Choroid plexus epithelial cell (primary cell): ENCODE measurements around the gene DET1.
A peak's percentile ranks its signal among the peaks of the same experiment; 100 is the strongest.

Experiments used
- DNase-seq: peaks from one replicate; pipeline ENCODE4 v3.0.0-alpha.2; 2010; ENCODE audit warnings: low read depth
- H3K4me3 ChIP-seq: 2 replicates; pipeline ENCODE4 v1.5.1; 2011; ENCODE audit warnings: low read depth, mild to moderate bottlenecking, control low read depth, low read length, moderate library complexity
- TF ChIP-seq, protein P1 (sequence below): conservative IDR thresholded peaks from 2 replicates; pipeline ENCODE4 v1.5.1; 2011; ENCODE audit warnings: low read depth, mild to moderate bottlenecking, control low read depth, inconsistent platforms, low read length, moderate library complexity

Gene DET1

DNA sequence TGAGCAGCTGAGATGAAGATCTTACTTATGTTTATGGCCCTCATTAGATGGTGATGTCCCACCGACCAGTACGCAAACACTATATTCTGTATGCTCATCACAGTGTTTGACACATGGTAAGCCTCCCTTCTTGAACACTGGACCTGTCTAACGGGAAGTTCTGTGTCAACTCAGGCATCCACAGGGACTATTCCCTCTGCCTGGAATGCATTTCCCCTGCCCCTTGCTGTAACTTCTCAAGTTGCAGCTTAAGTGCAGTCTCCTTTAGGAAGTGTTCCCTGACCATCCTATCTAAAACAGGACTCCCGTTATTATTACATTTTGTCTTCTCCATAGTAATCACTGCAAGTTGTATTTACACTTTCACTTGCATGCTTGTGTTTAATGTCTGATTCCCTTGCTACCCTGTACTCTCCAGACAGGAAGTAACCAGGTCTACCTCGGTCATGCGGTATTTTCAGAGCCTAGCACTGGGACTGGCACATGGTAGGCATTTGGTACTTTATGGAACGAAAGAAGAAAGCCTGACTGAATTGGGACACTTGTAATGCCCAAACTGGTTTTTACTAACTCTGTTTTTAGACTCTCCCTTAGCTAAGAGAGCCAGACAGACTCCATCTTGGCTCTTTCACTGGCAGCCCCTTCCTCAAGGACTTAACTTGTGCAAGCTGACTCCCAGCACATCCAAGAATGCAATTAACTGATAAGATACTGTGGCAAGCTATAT lies 8.7 kb downstream of the DET1 start:
- TF ChIP-seq, protein P1, sequence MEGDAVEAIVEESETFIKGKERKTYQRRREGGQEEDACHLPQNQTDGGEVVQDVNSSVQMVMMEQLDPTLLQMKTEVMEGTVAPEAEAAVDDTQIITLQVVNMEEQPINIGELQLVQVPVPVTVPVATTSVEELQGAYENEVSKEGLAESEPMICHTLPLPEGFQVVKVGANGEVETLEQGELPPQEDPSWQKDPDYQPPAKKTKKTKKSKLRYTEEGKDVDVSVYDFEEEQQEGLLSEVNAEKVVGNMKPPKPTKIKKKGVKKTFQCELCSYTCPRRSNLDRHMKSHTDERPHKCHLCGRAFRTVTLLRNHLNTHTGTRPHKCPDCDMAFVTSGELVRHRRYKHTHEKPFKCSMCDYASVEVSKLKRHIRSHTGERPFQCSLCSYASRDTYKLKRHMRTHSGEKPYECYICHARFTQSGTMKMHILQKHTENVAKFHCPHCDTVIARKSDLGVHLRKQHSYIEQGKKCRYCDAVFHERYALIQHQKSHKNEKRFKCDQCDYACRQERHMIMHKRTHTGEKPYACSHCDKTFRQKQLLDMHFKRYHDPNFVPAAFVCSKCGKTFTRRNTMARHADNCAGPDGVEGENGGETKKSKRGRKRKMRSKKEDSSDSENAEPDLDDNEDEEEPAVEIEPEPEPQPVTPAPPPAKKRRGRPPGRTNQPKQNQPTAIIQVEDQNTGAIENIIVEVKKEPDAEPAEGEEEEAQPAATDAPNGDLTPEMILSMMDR = no peak
- H3K4me3 ChIP-seq = no peak overlapping the region
- DNase-seq = no peak

DNA sequence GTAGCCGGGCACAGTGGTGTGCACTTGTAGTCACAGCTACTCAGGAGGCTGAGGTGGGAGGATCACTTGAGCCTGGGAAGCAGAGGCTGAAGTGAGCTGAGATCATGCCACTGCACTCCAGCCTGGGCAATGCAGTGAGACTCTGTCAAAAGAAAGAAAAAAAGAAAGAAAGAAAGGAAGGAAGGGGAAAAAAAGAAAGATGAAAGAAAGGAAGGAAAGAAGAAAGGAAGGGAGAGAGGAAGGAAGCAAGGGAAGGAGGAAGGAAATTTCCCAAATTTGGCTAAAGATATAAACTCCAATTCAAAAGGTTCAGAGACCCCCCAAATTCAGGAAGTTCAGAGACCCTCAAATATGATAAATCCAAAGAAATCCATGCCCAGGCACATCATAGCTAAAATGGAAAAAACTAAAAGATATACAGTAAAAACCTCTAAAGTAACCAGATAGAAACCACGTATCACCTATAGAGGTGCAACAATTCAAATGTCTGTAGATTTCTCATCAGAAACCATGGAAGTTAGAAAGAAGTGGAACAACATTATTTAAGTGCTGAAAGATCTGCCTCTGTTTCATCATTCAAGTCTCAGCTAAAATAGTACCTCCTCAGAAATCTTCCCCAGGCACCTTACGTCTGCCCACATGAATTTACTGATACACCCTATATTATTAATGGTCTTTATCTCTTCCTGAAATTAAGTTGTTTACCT lies 10.7 kb downstream of the DET1 start:
- no peak for DNase-seq
- TF ChIP-seq, protein P1 = no peak
- no peak overlapping the region for H3K4me3 ChIP-seq

DNA sequence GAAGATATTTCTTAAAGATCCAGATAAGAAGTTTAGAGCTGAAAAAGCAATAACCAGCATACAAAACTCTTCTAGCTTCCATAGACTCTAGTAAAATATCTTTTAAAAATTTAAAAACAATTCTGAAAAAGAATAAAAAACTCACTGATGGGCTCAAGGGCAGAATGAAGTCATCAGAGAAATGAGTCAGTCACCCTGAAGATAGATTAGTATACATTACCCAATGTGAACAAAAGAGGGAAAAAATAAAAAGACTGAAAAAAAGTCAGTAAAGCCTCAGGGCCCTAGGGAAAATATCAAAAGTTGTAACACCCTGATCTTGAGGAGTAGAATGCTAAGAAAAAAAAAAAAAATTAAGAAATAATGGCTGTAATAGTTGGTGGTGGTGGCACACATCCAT lies 11.4 kb downstream of the DET1 start:
- TF ChIP-seq, protein P1 = no peak
- DNase-seq = no peak
- no peak overlapping the region for H3K4me3 ChIP-seq

DNA sequence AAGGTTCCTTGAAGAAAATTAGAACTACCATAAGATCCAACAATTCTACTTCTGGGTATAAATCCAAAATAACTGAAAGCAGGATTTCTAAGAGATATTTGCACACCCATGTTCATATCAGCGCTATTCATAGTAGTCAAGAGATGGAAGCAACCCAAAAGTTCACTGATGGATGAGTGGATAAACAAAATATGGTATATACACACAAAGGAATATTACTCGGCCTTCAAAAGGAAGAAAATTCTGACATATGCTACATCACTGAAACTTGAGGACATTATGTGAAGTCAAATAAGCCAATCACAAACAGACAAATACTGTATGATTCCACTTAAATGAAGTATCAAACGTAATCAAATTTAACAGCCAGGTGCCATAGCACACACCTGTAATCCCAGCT lies 13.1 kb downstream of the DET1 start:
- no peak overlapping the region for H3K4me3 ChIP-seq
- TF ChIP-seq, protein P1 = no peak
- DNase-seq = no peak

DNA sequence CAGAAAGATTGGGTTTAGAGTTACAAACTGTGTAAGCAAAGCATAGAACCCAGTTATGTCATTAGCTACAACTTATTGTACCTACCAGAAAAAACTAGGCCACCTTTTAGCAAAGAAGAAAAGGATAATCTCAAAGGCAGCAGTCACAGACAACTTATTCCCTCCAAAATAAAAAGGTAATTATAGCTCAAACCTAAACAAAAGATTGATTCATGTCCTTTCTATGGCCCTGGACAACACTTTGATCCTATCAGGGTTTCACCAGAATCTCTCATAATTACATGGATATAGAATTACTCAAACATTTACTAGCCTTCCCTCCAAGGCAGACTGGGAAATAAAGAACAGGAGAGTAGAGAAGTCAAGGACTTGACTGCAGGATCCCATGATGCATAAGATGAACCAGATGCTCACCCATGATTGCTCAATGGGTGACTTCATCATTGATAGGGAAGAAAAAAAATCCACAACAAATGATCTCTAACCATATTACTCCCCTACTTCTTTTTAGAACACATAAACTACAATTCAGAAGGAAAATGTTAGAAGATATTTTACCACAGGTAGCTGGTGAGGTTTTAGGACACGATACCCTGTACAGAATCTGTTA lies 17.4 kb downstream of the DET1 start:
- DNase-seq = peak; percentile 37
- TF ChIP-seq, protein P1 = no peak
- no peak overlapping the region for H3K4me3 ChIP-seq

DNA sequence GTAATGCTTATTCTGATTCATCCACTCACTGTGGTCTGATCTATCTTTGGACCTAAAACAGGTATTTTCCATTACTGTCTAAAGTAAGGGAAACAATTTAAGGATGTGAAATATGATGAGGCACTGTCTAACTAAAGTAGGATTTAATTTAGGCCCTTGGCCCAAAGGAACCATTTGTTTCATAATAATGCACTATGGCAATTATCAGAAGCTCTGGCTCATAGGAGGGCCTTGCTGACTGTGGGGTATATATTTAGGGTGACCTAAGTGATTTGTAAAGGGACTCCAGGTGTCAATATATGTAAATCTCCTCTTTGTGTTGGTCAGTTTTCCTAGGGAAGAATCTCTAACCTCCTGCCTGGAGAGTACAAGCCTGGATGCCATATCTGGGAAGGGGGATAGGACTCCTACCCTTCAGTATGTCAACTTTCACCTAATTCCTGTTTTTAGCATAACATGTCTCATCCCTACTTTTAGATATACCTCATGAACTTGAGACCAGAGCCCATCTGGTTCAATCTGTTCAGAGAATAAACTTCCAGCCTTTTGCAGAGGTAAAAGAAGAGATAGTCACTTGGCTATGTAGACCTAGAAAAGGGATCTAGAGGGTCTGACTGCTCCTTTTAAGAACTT lies 20.1 kb downstream of the DET1 start:
- TF ChIP-seq, protein P1 = no peak
- no peak overlapping the region for H3K4me3 ChIP-seq
- no peak for DNase-seq
